Stimulated activated CD8-positive, alpha-beta memory T cell treated with anti-CD3 and anti-CD28 coated beads, Interleukin-4, amount 100 ng/mL, for 1 hour (primary cell): ENCODE measurements around the gene ADAMTSL5.
"Not testable (repeated sequence)": the region's sequence is repeated elsewhere in the genome, so short reads cannot be mapped to it uniquely, and the experiment has no call there.

ENCODE experiments used
- DNase-seq, 2 donors: peaks; one replicate each; pipeline ENCODE4 v3.0.0-alpha.2; 2020; ENCODE audit warnings: low read depth in 2 of 2, low spot score in 1 of 2

Gene ADAMTSL5

DNA sequence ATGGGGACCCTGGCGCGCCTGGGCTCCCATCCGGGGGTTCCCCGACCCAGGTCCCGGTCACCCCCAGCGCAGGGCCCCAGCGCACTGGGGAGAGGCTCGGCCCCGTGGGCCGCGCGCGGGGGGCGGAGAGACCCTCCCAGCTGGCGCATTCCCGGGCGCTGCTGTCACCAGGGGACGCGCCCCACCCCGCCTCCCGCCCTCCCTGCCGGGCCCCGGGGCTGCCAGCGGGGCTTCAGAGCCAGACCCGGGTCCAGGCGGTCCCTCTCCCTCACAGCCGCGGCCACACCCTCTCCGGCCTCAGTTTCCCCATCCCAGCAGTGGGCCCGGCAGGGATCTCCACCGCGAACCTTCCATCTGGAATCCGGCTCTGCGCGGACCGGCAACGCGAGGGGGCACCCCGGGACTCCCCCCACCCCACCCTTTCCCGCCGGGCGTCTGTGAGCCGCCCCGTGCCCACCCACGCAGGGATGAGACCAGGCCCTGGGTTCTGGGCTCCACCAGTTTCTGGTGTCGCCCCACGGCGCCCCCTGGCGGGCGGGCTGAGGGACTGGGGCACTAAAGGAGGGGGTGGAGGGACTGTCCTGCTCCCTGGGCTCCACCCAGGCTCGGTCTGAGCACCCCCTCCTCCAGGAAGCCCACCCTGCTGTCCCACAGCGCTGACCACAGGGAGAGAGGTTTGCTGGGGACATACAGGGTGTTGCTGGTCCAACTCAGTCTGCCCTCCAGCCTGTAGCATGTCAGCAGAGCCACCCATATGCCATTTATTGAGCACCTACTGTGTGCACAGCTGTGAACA is 878 bp upstream of the ADAMTSL5 start:
- peak in 1 of 2 donors; percentile 42 for DNase-seq

DNA sequence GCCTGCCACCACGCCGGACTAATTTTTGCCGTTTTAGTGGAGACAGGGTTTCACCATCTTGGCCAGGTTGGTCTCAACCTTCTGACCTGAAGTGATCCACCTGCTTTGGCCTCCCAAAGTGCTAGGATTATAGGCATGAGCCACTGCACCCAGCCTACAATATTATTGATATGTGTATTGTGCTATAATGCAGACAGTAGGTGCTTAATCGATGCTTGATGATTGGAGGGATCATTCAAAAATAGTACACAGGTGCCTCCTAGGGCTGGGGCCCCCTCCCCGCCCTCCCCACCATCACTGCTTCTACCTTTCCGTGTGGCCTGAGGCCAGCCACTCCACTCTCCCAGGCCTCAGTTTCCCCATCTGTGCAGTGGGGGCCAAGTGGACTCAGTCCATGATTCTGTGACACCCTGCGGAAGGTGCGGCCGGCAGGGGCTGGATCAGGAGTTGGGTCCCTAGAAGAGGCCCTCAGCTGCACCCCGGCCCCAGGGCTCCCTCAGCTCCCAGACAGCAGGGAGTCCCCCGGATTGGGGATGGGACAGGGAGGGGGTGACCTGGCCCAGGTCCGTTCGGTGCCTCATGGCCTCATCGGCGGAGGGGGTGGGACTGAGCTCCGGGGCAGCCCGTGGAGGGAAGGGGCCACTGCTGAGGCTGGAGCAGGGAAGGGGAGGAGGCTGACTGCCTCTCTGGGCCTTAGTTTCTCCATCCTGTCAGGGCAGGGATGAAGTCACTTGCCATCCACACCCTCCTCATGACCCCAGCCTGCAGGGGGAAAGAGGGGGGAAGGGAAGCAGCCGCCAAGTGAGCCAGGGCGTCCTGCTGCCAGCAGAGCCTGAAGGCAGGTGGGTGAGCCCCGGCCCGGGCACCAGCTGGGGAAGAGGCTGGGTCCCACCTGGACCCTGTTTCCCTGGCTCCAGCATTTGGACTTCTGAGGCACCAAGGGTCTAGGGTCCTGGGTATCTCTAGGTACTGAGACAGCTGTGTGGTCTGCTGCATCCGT is 1.2 kb downstream of the ADAMTSL5 start:
- no peak for DNase-seq

- no peak for DNase-seq
Measured at GRCh38 chr19:1510807-1511206, 2.0 kb downstream of the ADAMTSL5 start.

DNA sequence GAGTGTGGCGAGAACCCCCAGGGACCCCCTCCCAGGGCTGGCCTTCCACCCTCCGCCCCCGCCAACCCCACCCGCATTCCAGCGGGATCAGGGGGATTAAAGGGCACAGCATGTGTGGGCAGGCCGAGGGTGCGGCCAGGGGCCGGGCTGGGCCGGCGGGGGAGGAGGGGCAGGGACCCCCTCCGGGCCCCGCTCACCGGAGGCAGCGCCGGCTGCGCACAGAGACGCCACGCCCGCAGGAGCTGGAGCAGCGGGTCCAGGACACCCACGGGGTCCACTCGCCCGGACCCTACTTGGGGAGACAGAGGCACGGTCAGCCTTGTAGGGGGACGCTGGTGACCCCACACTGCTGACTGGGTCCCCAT is 2.4 kb downstream of the ADAMTSL5 start:
- DNase-seq, result no peak

DNA sequence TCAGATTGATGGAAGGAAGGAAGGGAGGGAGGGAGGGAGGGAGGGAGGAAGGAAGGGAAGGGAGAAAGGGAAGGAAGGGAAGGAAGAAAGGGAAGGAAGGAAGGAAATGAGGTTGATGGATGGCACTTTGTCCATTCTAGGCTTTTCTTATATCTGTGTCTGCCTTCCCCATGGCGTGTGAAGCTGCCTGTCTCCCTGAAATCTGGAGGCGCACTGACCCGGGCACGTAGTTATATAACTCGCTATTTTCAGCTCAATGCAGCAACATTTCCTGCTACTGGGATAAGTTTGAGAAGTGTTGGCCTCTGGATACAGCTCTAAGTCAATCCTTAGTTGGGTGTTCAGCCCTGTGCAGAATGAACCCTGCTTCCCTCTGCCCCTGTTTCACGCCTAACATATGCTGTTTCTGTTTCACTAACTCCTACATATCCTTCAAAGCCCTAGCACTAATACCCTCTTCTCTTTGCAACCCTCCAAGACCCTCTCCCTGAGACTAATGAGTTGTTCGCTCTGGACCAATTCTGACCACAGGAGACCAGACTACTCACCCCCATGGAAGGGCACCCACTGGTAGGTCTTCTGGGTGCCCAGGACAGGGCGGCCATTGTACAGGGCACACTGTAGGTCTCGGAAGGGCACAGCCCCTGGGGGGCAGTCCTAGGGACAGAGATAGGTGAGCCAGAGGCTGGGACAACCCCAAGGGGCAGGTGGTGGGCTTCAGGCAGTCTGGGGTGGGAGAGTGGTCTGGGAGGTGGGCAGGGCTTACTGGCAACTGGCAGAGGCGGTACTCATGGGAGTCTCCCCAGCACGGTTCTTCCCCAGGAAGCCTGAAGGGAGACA is 3.0 kb downstream of the ADAMTSL5 start:
- no peak for DNase-seq

GRCh38 chr19:1508507-1508856 is 4.3 kb downstream of the ADAMTSL5 start:
- DNase-seq, result no peak

DNA sequence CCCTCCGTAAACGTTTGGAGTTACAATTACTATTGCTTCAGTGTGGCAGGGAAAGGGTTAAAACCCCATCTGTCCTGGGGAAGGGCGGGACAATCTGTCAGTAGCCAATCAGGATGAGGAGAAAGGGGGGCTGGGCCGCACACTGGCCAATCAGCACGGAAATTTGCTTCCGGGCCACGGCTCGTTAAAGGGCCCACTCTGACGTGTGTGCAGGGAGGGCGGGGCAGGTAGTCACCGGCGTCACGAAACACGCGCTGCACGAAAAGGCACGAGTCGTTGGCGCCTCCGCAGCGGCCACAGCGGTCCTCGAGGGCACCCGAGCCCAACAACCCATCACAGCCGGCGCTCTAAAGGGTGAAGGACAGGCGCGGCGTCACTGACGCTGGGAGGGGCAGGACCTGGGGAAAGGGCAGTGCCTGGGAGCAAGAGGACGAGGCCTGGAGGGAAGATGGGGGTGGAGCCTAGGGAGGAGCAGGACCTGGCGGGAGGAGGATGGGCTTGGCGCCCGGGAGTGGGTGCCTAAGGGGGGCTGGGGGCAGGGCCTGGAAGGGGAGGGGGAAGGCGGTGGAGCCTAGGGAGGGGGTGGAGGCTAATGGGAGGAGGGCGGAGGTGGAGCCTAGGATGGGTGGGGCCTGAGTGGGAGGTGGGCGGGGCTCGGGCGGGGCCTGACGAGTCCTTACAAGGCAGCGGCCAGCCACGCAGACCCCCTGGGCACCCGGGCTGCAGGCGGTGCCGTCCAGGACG is 4.9 kb downstream of the ADAMTSL5 start:
- DNase-seq, result peak; percentile 66 to 81

- DNase-seq, result no peak
Measured at GRCh38 chr19:1507192-1507660, 5.6 kb downstream of the ADAMTSL5 start.

DNA sequence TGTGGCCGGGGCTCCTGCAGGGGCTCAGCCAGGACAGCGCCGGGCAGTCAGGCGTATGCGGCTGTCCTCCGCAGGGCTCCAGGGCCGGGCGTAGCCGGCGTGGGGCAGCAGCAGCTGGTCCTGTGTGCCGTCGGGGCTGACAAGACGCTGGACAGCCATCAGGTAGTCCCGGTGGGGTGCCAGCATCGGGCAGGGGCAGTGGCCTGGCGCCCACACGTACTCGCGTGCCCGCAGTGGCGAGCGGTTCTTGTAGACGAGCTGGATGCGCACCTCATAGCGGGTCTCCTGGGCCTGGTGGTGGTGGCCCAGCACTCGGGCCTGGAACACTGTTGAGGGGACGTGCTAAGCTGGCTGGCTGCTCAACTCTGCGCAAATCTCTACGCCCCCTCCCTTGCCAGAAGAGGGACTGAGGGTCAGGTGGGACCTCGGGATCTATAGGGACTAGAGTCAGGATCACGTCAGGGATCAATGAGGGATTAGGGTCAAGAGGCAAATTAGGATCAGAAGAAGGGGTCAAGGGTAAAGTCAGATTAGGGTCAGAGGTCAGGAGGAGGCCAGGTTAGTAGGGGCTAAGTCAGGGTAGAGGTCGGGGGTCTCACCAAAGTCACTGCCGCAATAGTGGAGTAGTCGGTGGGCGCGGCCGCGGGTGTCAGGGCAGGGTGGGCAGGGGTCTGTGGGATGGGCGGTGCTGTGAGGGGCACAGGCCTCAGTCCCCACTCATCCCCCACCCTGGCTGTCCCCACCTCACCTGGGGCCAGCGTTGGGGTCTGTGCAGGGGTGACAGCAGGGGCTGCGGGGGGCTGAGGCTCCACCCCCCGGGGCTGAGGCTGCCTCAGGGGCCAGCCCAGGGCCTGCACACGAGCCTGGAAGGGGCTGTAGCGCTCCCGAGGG is 6.6 kb downstream of the ADAMTSL5 start:
- DNase-seq, result no peak

DNA sequence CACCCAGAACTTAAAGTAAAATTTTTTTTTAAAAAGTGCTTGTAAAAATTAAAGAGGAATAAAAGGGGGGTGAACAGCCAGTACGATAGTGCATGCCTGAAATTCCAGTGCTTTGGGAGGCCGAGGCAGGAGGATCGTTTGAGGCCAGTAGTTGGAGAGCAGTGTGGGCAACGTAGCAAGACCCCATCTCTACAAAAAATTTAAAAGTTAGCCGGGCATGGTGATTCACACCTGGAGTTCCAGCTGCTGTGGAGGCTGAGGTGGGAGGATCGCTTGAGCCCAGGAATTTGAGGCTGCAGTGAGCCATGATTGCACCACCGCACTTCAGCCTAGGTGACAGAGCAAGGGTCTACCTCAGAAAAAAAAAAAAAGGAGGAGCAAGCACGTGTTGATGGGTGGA is 7.8 kb downstream of the ADAMTSL5 start:
- no peak for DNase-seq

DNA sequence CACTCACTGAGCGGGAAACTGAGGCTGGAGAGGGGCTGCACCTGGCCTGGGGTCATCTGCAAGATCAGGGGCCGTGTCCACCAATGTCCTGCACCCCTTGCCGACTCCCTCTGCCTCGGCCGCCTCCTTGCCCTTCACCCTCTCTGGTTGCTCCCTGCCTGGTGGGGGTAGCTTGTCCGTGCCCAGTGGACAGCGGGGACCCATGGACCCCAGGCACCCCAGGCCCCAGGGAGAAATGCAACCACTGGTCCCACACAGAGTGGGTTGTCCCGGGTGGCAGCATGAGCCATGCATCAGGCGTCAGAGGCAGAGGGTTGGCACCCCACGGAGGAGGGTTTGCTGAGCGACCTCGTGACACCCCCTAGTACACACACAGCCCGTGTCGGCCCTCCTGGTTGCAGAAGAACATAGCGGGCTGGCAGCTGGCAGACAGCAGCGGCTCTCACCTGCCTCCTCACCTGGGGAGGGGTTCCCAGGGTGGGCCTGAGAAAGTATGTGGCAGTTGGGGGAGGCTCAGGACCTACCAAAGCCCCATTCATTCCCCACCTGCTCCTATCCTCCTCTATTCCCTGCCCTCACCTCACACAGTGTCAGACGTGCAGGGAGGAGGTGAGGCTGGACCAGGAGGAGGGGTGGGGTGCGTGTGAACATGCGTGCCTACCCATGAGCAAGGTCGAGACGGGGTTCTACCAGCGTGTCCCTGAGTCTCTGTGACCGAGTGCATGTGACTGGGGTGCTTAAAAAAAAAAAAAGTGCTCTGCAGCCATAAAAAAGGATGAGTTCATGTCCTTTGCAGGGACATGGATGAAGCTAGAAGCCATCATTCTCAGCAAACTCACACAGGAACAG is 8.7 kb downstream of the ADAMTSL5 start:
- no peak for DNase-seq

DNA sequence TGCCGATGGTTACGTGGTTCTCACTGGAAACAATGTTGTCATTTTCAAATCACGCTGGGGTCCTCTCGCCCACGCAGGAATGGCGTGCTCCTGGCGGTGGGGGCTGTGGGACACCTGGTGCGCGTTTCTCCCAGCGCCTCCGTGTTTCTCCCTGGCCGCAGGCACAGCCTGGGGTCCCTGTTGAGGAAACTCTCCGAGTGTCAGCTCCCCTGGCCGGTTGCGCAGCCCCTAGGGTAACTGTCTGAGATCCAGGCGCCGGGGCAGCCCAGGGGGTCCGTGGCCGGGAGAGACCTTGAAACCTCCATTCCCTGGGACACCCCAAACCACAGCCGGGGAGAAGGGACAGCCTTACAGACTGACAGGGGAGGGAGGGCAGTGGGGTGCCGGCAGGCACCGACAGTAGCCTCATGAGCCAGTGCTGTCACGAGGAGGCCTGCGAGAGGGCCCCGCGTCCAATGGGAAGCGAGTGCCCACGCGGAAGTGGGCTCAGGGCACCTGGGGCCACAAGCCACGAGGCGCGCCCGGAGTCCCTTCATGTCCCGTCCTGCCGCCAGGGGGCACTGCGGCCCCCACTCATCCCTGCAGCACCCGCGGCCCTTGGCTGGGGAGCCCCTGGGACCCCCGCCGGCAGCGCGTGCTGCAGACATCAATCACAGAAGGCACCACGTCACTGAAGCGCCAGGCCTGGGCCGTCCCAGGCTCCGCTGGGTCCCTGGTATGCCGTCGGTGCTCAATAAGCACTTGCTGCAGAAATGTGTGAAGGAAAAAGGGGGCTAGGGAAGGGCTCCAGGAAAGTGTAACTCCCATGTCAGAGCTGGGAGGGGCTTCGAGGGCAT is 9.5 kb downstream of the ADAMTSL5 start:
- DNase-seq, result peak in 1 of 2 donors; percentile 34

- no peak for DNase-seq
Measured at GRCh38 chr19:1502433-1503088, 10.3 kb downstream of the ADAMTSL5 start.

DNA sequence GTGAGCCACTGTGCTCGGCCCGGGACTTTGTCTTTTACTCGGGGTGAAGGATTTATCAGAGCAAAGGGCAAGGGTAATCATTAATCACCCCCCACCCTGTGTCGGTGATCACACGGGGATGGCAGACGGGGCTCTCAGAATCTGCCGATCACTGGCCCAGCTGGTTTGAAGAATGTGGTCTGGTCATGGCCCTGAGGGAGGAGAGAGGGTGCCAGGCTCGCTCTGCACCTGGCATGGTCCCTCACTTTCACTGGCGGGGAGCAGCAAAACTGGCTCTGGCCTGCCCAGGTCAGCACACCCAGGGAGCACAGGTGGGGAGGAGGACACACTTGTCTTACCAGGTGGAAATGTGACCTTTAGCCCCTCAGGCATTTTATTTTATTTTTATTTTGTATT is 11.6 kb downstream of the ADAMTSL5 start:
- DNase-seq, result no peak

DNA sequence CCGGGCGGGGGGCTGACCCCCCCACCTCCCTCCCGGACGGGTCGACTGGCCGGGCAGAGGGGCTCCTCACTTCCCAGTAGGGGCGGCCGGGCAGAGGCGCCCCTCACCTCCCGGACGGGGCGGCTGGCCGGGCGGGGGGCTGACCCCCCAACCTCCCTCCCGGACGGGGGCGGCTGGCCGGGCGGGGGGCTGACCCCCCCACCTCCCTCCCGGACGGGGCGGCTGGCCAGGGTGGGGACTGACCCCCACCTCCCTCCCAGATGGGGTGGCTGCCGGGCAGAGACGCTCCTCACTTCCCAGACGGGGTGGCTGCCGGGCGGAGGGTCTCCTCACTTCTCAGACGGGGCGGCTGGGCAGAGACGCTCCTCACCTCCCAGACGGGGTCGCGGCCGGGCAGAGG is 13.6 kb downstream of the ADAMTSL5 start:
- not testable (repeated sequence) for DNase-seq

DNA sequence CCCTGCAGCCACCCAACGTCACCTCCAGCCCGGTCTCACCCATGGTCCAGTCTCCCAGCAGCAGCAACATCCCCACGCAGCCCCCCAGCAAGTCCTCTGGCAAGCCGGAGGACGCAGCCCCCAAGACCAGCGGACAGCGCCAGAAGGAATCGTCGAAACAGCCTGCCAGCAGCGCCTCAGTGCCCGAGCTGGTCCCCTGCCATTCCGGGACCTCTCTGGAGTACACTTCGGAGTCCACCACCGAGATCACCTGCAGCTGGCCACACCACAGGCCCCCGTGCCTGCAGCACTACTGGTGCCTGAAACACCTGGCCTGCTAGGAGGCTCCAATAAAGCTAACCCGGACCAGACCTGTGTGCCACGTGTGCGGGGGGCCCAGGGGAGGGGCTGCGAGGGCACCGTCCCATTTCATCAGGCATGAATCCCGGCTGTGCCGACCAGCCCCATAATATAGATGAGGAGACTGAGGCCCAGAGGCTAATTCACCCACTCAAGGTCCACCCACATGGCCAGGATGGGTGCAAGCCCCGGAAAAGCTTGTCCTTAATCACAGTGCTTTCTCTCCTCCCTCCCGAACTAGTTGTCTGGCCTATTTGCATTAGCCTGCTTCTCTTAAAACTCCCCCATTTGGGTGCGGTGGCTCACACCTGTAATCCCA is 15.1 kb downstream of the ADAMTSL5 start:
- no peak for DNase-seq
